Subcutaneous adipose tissue (tissue), 4 donors: ENCODE measurements around the gene LEO1. TPM values are rescaled to one million over a fixed set of nuclear protein-coding genes. Genes with fewer than 3 reads are reported as not detected.

Source experiments
- CTCF ChIP-seq: fragments of 450-650 bp; IDR thresholded peaks from one replicate; pipeline ENCODE4 v1.5.1; 2016; ENCODE audit warnings: low read depth, mild to moderate bottlenecking, control low read depth, antibody characterized with exemption, moderate library complexity
- total RNA-seq, 4 donors: library from RNA; depleted of rRNA; stranded (reverse); fragments of >200 nt; gene quantifications; one replicate each; pipeline ENCODE4 v1.1.0, GENCODE V29; 2016

Gene LEO1
- total RNA-seq, 4 donors from 2014 or later, result 9.5 to 13.2 (median 10.9) TPM

- no peak for TF ChIP-seq CTCF
These were observed 24.5 kb downstream of the LEO1 start for GRCh38 chr15:51947124-51947523.

- no peak for TF ChIP-seq CTCF
These were observed 32.4 kb downstream of the LEO1 start for GRCh38 chr15:51939216-51939615.

- no peak for TF ChIP-seq CTCF
These were observed 33.3 kb downstream of the LEO1 start for GRCh38 chr15:51938286-51938685.

- TF ChIP-seq CTCF, result no peak
These were observed 35.5 kb downstream of the LEO1 start for GRCh38 chr15:51936105-51936478.

GRCh38 chr15:51935466-51936104 lies 36.0 kb downstream of the LEO1 start:
- no peak for TF ChIP-seq CTCF

GRCh38 chr15:51932161-51932560 lies 39.4 kb downstream of the LEO1 start:
- TF ChIP-seq CTCF, result no peak

- TF ChIP-seq CTCF, result no peak
These were observed 39.9 kb downstream of the LEO1 start for GRCh38 chr15:51931638-51932037.
